ENCODE measurements around the gene PRSS1. TPM values are rescaled to one million over a fixed set of nuclear protein-coding genes. Genes with fewer than 3 reads are reported as not detected.
"Not testable (repeated sequence)": the region's sequence is repeated elsewhere in the genome, so short reads cannot be mapped to it uniquely, and the experiment has no call there.

Gene PRSS1
- total RNA-seq, 1 donor from 2014 or later: not detected

- DNase-seq (ENCODE audit: low read depth, low spot score): no peak
These were observed 3.0 kb upstream of the PRSS1 start for GRCh38 chr7:142746264-142746663.

- DNase-seq (ENCODE audit: low read depth, low spot score): not testable (repeated sequence)
These were observed 862 bp upstream of the PRSS1 start for GRCh38 chr7:142748410-142748809.

DNA sequence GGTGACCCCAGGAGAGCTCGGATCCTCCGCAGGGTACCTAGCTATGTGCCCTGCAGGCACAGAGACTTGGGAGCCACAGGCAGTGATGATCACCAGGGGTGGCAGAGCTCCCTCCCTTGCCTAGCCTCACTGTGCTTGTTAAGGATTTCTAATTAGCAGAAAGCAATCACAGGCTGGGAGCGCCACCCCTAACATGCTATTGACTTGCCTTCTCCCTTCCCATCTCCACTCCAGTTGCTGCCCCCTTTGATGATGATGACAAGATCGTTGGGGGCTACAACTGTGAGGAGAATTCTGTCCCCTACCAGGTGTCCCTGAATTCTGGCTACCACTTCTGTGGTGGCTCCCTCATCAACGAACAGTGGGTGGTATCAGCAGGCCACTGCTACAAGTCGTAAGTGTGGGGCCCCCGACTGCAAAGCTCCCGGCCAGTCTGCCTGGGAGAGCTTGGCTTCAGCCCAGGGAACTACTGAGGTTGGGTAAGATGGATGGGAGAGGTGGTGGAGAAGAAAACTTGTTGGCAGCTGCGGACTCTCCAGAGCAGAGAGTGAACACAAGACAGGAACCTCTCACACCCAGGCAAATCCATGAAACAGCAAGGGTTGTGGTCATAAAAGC, 1.2 kb downstream of the PRSS1 start:
- DNase-seq (ENCODE audit: low read depth, low spot score): no peak

GRCh38 chr7:142751526-142752175, 2.4 kb downstream of the PRSS1 start:
- DNase-seq (ENCODE audit: low read depth, low spot score): not testable (repeated sequence)

GRCh38 chr7:142752376-142753225, 3.3 kb downstream of the PRSS1 start:
- DNase-seq (ENCODE audit: low read depth, low spot score): no peak

- no peak for DNase-seq (ENCODE audit: low read depth, low spot score)
These were observed 4.1 kb downstream of the PRSS1 start for GRCh38 chr7:142753366-142753765.

DNA sequence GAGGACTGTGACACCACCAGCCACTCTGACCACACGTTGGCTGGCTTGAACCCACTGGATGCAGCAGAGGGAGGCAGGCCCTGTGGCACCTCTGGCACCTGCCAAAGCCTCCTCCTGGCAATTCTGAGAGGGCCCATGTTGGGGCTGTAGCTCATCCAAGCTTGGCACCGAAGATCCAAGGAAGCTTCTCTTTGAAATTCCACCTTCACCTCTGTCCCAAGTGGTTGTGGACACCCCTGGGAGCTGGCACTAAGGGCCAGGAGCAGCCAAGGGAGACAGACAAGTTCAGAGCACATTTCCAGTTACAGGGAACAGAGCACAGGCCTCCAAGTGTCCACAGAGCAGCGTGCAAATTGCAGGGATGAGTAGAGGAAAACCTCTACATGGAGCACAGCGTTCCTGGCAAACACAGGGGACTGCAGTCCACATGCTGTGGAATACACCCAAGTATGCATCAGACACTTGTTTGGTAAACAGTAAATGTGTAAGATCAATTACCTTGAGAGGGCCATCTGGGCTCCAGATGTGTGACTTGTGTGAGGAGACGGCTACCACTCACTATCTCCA, 4.7 kb downstream of the PRSS1 start:
- not testable (repeated sequence) for DNase-seq (ENCODE audit: low read depth, low spot score)

DNA sequence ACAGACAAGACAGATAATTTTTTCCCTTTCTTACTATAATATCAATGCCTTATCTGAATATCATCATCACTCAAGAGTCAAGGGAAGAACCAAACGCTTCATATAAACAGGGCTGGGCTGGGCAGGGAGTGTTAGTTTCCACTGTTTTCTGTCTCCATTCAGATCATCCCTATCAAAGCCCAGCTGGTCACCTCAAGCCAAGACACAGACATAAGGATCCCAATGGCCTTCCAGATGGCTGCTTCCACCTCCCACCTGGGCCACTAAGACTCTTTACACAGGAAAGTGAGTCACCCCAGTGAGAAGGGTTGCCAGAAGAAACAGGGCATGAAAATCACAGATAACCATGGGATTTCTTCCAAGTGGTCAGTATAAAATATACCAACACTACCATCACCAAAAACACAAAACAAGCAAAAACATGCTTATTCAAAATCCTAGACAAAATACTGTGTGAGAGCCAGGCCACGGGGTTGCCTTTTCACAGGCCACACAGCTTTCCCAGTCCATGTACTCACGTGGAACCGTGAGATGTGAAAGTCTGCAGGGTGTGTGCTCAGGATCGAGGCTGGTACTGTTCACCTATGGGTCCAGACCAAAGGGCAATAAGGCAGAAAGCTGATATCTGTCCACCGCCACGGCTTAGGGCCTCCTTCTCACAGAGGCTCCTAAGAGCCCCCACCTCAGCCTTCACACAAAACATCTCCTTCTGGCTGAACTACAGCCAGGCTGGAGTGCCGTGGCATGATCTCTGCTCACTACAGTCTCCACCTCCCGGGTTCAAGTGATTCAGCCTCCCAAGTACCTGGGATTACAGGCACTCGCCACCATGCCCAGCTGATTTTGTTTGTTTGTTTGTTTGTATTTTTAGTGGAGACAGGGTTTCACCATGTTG, 5.7 kb downstream of the PRSS1 start:
- DNase-seq (ENCODE audit: low read depth, low spot score): no peak

GRCh38 chr7:142758312-142758711, 9.0 kb downstream of the PRSS1 start:
- not testable (repeated sequence) for DNase-seq (ENCODE audit: low read depth, low spot score)

DNA sequence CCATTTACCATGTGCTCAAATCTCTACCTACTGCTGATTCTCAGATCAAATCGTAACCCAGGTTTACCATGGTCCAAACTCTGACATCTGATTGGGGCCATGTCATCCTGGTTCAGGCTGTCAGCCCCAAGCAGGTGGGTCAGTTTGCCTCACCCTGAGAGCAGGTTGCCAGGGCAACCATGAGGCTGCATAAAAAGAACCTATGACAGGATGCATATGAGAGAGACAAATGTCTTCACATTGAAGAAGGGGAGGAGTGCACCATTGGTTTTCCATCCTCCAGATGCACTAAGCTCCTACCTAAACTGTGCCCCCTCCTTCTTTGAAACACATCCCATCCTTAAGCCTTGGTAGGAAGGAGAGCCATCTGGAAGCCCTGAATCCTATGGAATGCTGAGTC, 10.2 kb downstream of the PRSS1 start:
- DNase-seq (ENCODE audit: low read depth, low spot score): no peak

- no peak for DNase-seq (ENCODE audit: low read depth, low spot score)
These were observed 10.9 kb downstream of the PRSS1 start for GRCh38 chr7:142760071-142760642.

GRCh38 chr7:142761606-142762005, 12.3 kb downstream of the PRSS1 start:
- DNase-seq (ENCODE audit: low read depth, low spot score): not testable (repeated sequence)

- no peak for DNase-seq (ENCODE audit: low read depth, low spot score)
These were observed 12.8 kb downstream of the PRSS1 start for GRCh38 chr7:142762104-142762503.

DNA sequence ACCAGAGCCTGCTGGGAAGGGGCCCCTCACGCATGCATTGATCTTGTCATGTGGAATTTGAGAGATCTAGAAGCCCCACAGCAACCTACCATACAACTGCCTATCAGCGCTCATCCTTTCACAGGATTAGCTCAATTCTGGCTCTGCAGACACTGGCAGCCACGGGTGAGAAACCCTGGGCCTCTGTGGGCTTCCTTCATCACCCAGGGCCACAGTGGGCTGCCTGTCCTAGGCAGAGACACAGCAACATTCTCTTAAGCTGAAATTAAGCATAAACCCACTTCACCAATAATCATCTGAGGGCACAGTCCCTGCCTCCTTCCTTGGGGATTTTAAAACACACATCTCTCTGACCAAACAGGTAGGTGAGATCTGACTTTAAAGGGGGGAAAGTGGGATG, 18.2 kb downstream of the PRSS1 start:
- no peak for DNase-seq (ENCODE audit: low read depth, low spot score)

- DNase-seq (ENCODE audit: low read depth, low spot score): no peak
These were observed 18.6 kb downstream of the PRSS1 start for GRCh38 chr7:142767861-142768260.

DNA sequence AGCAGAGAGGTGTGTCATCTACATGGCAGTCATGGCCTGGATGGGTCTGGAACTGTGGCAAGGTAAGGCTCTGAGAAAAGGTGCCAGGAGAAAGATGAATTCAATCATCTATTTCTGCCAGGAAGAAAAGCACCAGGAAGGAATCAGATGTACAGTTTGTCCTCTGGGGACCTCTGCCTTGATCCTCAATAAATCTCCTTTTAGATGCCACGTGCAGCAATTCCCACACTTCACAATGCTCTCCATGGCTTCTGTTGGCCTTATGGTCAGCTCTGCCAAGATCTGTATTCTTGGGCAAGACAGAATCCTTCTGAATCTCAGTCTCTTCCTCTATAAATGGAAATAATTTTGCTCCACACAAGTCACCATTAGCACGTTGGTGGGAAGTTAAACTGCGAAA, 19.6 kb downstream of the PRSS1 start:
- not testable (repeated sequence) for DNase-seq (ENCODE audit: low read depth, low spot score)

DNA sequence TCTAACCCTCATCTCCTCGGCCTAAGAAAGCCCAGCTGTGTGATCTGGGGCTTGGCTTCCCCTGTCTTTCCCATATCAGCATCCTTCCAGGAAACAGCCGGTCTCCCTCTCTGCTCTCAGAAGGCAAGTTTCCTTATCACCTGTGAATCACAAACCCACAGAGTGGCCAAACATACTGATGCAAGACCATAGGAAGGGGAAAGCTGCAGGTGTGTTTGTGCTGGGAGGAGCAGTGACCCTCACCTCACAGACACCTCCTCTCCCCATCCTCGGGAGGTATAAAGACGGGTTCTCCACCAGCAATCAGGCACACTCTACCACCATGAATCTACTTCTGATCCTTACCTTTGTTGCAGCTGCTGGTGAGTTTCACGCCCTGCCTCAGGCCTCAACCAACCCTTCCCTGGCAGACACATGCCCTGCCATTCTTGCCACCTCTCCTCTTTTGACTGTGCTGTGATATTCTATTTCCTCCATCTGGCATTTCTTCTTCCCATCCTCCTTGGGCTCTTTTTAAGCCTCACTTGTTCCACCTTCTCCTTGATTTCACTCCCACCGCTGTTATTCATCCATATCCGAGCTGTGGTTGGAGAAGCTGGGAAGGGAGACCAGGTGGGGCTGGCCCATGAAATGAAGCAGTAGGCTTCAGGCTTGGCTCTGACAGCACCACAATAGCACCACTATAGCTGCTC, 21.5 kb downstream of the PRSS1 start, which contains the start of gene PRSS2:
TSS of gene PRSS2 (plus strand) at position 310 of the 692 bp plus-strand sequence. CDS start at position 323, 13 bp downstream.
- no peak for DNase-seq (ENCODE audit: low read depth, low spot score)

GRCh38 chr7:142771353-142771723, 22.1 kb downstream of the PRSS1 start:
- no peak for DNase-seq (ENCODE audit: low read depth, low spot score)

GRCh38 chr7:142772051-142772450, 22.8 kb downstream of the PRSS1 start:
- DNase-seq (ENCODE audit: low read depth, low spot score): no peak

DNA sequence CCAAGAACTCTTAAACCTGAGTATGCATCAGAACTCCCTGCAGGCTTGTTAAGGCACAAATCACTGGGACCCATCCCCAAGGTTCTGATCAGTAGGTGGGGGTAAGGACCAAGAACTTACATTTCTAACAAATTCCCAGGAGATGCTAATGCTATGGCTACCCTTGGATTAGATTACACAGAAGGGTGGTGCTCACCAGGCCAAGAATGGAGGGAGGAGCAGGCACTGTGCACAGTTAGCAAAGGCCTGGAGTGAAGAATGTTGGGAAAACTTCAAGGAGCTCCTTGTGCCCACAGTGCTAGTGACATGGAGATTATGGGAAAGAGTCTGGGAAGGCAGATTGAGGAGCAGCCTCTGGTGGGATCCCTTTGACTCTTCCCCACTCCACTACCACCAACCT, 23.4 kb downstream of the PRSS1 start:
- DNase-seq (ENCODE audit: low read depth, low spot score): no peak
